ENCODE measurements around the gene FRMD5.

DNA sequence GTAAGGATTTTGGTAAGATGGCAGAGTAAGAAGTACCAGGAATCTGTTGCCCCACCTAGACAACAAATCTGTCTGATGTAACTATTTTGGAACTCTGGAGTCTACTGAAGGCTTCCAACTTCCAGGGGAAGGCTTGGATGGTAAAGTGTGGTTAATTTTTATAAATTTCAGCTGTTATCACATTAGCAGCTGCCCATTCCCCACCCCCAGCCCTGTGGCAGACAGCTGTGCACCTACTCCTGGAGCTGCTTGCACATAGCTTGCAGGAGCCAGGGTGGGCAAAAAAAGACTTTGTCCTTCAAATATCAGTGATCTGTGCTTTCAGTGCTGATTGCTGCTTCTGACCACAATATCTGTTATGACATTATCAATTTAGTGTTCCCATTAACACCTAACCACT is 47.4 kb downstream of the FRMD5 start:
- TF ChIP-seq, protein P1, sequence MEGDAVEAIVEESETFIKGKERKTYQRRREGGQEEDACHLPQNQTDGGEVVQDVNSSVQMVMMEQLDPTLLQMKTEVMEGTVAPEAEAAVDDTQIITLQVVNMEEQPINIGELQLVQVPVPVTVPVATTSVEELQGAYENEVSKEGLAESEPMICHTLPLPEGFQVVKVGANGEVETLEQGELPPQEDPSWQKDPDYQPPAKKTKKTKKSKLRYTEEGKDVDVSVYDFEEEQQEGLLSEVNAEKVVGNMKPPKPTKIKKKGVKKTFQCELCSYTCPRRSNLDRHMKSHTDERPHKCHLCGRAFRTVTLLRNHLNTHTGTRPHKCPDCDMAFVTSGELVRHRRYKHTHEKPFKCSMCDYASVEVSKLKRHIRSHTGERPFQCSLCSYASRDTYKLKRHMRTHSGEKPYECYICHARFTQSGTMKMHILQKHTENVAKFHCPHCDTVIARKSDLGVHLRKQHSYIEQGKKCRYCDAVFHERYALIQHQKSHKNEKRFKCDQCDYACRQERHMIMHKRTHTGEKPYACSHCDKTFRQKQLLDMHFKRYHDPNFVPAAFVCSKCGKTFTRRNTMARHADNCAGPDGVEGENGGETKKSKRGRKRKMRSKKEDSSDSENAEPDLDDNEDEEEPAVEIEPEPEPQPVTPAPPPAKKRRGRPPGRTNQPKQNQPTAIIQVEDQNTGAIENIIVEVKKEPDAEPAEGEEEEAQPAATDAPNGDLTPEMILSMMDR (IDR thresholded peaks at IDR 0.05) = no peak
- TF ChIP-seq EP300 (IDR thresholded peaks at IDR 0.05) (no peak), POLR2AphosphoS5 (IDR thresholded peaks at IDR 0.05) (no peak), POLR2A (IDR thresholded peaks at IDR 0.05) (no peak)

Measured in sigmoid colon (tissue), 4 donors.